Amniotic epithelial cell (primary cell): ENCODE results near the gene ZNF618.

Source experiments
- DNase-seq: peaks from one replicate; pipeline ENCODE4 v3.0.0-alpha.2; 2010; ENCODE audit warnings: low read depth

ZNF618 gene

GRCh38 chr9:113882636-113883164 is 6.6 kb downstream of the ZNF618 start:
- no peak for DNase-seq

GRCh38 chr9:113885183-113886025 is 9.3 kb downstream of the ZNF618 start:
- DNase-seq, result no peak

GRCh38 chr9:113886026-113886369 is 9.9 kb downstream of the ZNF618 start:
- DNase-seq, result no peak

- no peak for DNase-seq
Measured at GRCh38 chr9:113886466-113886865, 10.4 kb downstream of the ZNF618 start.

GRCh38 chr9:113886933-113887332 is 10.8 kb downstream of the ZNF618 start:
- DNase-seq, result no peak

- DNase-seq, result no peak
Measured at GRCh38 chr9:113887436-113887835, 11.3 kb downstream of the ZNF618 start.

GRCh38 chr9:113888336-113888735 is 12.2 kb downstream of the ZNF618 start:
- no peak for DNase-seq

- DNase-seq, result no peak
Measured at GRCh38 chr9:113888976-113889375, 12.9 kb downstream of the ZNF618 start.

- DNase-seq, result no peak
Measured at GRCh38 chr9:113890704-113891103, 14.6 kb downstream of the ZNF618 start.

- DNase-seq, result peak; percentile 76
Measured at GRCh38 chr9:113892861-113893491, 16.9 kb downstream of the ZNF618 start.

- no peak for DNase-seq
Measured at GRCh38 chr9:113894166-113894565, 18.1 kb downstream of the ZNF618 start.

GRCh38 chr9:113895526-113895925 is 19.4 kb downstream of the ZNF618 start:
- DNase-seq, result peak; percentile 83

GRCh38 chr9:113896713-113897112 is 20.6 kb downstream of the ZNF618 start:
- no peak for DNase-seq

- DNase-seq, result no peak
Measured at GRCh38 chr9:113898151-113898550, 22.0 kb downstream of the ZNF618 start.

GRCh38 chr9:113898596-113898995 is 22.5 kb downstream of the ZNF618 start:
- DNase-seq, result no peak

GRCh38 chr9:113899205-113899604 is 23.1 kb downstream of the ZNF618 start:
- DNase-seq, result no peak

- no peak for DNase-seq
Measured at GRCh38 chr9:113901221-113901688, 25.1 kb downstream of the ZNF618 start.

- peak; percentile 34 for DNase-seq
Measured at GRCh38 chr9:113903514-113904077, 27.5 kb downstream of the ZNF618 start.

GRCh38 chr9:113906411-113907110 is 30.5 kb downstream of the ZNF618 start:
- DNase-seq, result no peak

- no peak for DNase-seq
Measured at GRCh38 chr9:113907282-113907681, 31.2 kb downstream of the ZNF618 start.

GRCh38 chr9:113909421-113909820 is 33.3 kb downstream of the ZNF618 start:
- DNase-seq, result no peak

GRCh38 chr9:113910036-113910639 is 34.0 kb downstream of the ZNF618 start:
- DNase-seq, result no peak
